Tongue (tissue), 3 donors: Measurements from ENCODE around the gene FBXW12. TPM values are rescaled to one million over a fixed set of nuclear protein-coding genes. Genes with fewer than 3 reads are reported as not detected.
A peak's percentile ranks its signal among the peaks of the same experiment; 100 is the strongest.

Experiments used
- DNase-seq: peaks from one replicate; pipeline ENCODE4 v3.0.0-alpha.2; 2015
- small RNA-seq: library from RNA; depleted of rRNA; stranded (forward); fragments of <200 nt; gene quantifications from one replicate; pipeline ENCODE3, GENCODE V24; 2014; ENCODE audit warnings: low replicate concordance
- total RNA-seq: library from RNA; depleted of rRNA; stranded (reverse); fragments of >200 nt; gene quantifications from one replicate; pipeline ENCODE4 v1.2.3, GENCODE V29; 2014

Gene FBXW12
- total RNA-seq, 1 donor from 2014 or later: not detected

- DNase-seq: no peak
Measured at GRCh38 chr3:48436477-48436787, 64.4 kb downstream of the FBXW12 start.

- no peak for DNase-seq
Measured at GRCh38 chr3:48436855-48437254, 64.8 kb downstream of the FBXW12 start.

GRCh38 chr3:48437812-48438211 is 65.8 kb downstream of the FBXW12 start:
- no peak for DNase-seq

GRCh38 chr3:48439820-48440589 is 68.0 kb downstream of the FBXW12 start, which contains the start of the genes CCDC51 and TMA7:
CCDC51 (minus strand) TSS chr3:48440119; CDS start chr3:48435128, 4,991 bp downstream.
TMA7 (plus strand) TSS chr3:48440257; CDS start chr3:48440297, 40 bp downstream.
- peak; percentile 99 for DNase-seq

GRCh38 chr3:48440590-48440958 is 68.6 kb downstream of the FBXW12 start:
- no peak for DNase-seq

- no peak for DNase-seq
Measured at GRCh38 chr3:48441940-48442339, 69.9 kb downstream of the FBXW12 start.

Small RNAs within 50 kb of the gene (small RNA-seq; reads per million reads assigned to genes)
- gene RN7SL321P: not detected

Other genes with a start within 250 kb of the FBXW12 start
- gene CDC25A, start 183.8 kb upstream of the FBXW12 start, total RNA-seq: 4.8 TPM
- not detected for gene CAMP, start 148.7 kb upstream of the FBXW12 start, total RNA-seq
- gene ZNF589, start 131.1 kb upstream of the FBXW12 start, total RNA-seq: 10.1 TPM
- gene NME6, start 70.9 kb upstream of the FBXW12 start, total RNA-seq: 36.3 TPM
- not detected for gene SPINK8, start 38.6 kb upstream of the FBXW12 start, total RNA-seq
- gene PLXNB1, start 57.9 kb downstream of the FBXW12 start, total RNA-seq: 48.2 TPM
- gene CCDC51, start 67.9 kb downstream of the FBXW12 start, total RNA-seq: 11.5 TPM
- gene TMA7, start 68.0 kb downstream of the FBXW12 start, total RNA-seq: 188 TPM
- 8.7 TPM for gene ATRIP, start 74.5 kb downstream of the FBXW12 start, total RNA-seq
- gene SHISA5, start 132.0 kb downstream of the FBXW12 start, total RNA-seq: 43.8 TPM
- gene PFKFB4, start 184.6 kb downstream of the FBXW12 start, total RNA-seq: 9.4 TPM
- gene UCN2, start 191.6 kb downstream of the FBXW12 start, total RNA-seq: 2.4 TPM
- 54.8 TPM for gene COL7A1, start 223.1 kb downstream of the FBXW12 start, total RNA-seq
- gene UQCRC1, start 237.4 kb downstream of the FBXW12 start, total RNA-seq: 465 TPM
- gene TMEM89, start 249.6 kb downstream of the FBXW12 start, total RNA-seq: not detected